GM23338 (cell line): ENCODE data around the gene CCDC92.

Source experiments
- CREB1 ChIP-seq: fragments of 250-450 bp; sonication (Bioruptor Pico); IDR thresholded peaks from 2 replicates; pipeline ENCODE4 v1.5.0; 2020; ENCODE audit warnings: low read depth, mild to moderate bottlenecking, moderate library complexity
- CTCF ChIP-seq, 2 experiments: fragments of 200-600 bp in 1 of 2; sonication (generic) in 1 of 2; conservative IDR thresholded peaks; 2 replicates each; pipeline versions ENCODE4 v1.5.1 to v1.6.1; 2016 to 2017; ENCODE audit warnings: antibody characterized with exemption in 2 of 2, low read depth in 2 of 2, mild to moderate bottlenecking in 2 of 2, moderate library complexity in 1 of 2
- ETS1 ChIP-seq: IDR thresholded peaks from 2 replicates; pipeline ENCODE4 v1.6.1; 2016; ENCODE audit warnings: antibody characterized with exemption
- EZH2 ChIP-seq: fragments of 200-600 bp; sonication (generic); IDR thresholded peaks from one replicate; pipeline ENCODE4 v1.8.0; 2017; ENCODE audit warnings: antibody characterized with exemption, mild to moderate bottlenecking, low read depth; ENCODE audit not compliant: unreplicated experiment
- EZH2phosphoT487 ChIP-seq: fragments of 200-600 bp; sonication (generic); IDR thresholded peaks from one replicate; pipeline ENCODE4 v1.8.1; 2018; ENCODE audit warnings: antibody characterized with exemption; ENCODE audit not compliant: unreplicated experiment
- JUNB ChIP-seq: IDR thresholded peaks from one replicate; pipeline ENCODE4 v1.6.1; 2016; ENCODE audit warnings: antibody characterized with exemption; ENCODE audit not compliant: unreplicated experiment
- NANOG ChIP-seq: IDR thresholded peaks from 2 replicates; pipeline ENCODE4 v1.6.1; 2016; ENCODE audit warnings: antibody characterized with exemption, borderline replicate concordance
- POLR2AphosphoS5 ChIP-seq: IDR thresholded peaks from 2 replicates; pipeline ENCODE4 v1.6.1; 2016; ENCODE audit warnings: antibody characterized with exemption, low read depth
- REST ChIP-seq: IDR thresholded peaks from one replicate; pipeline ENCODE4 v1.6.1; 2018; ENCODE audit warnings: antibody characterized with exemption; ENCODE audit not compliant: unreplicated experiment
- STAT1 ChIP-seq: IDR thresholded peaks from one replicate; pipeline ENCODE4 v1.6.1; 2016; ENCODE audit warnings: antibody characterized with exemption; ENCODE audit not compliant: unreplicated experiment
- ZNF114 ChIP-seq: fragments of 250-450 bp; sonication (Bioruptor Pico); IDR thresholded peaks from 2 replicates; pipeline ENCODE4 v1.5.0; 2020; ENCODE audit warnings: mild to moderate bottlenecking, moderate library complexity
- ZNF331 ChIP-seq: fragments of 250-450 bp; sonication (Bioruptor Pico); IDR thresholded peaks from 2 replicates; pipeline ENCODE4 v1.5.0; 2020; ENCODE audit warnings: low read depth, mild to moderate bottlenecking, moderate library complexity

GRCh38 chr12:123982269-123982668, 9.6 kb upstream of the CCDC92 start:
- no peak for TF ChIP-seq REST
- TF ChIP-seq CTCF (conservative IDR thresholded peaks at IDR 0.05; ENCODE audit: low read depth in 2 of 2): no peak
- no peak for TF ChIP-seq EZH2
- TF ChIP-seq POLR2AphosphoS5: no peak
- no peak for TF ChIP-seq EZH2phosphoT487
- TF ChIP-seq STAT1: no peak
- TF ChIP-seq JUNB: no peak
- no peak for TF ChIP-seq ZNF114 (CRISPR knock-in tag)
- TF ChIP-seq CREB1: no peak
- TF ChIP-seq ETS1: no peak
- no peak for TF ChIP-seq NANOG
- no peak for TF ChIP-seq ZNF331 (CRISPR knock-in tag)
